Small intestine (tissue), 7 donors: ENCODE data around the gene ERC2. TPM values are rescaled to one million over a fixed set of nuclear protein-coding genes. Genes with fewer than 3 reads are reported as not detected.

Source experiments
- DNase-seq, 2 donors: peaks; one replicate each; pipeline versions ENCODE4 v3.0.0 to v3.0.0-alpha.2; 2013
- FAIRE-seq: peaks from 2 replicates; lab custom pipeline; 2012; peaks lifted over from hg19 to GRCh38; lab: Jason Lieb, UNC
- H3K27ac ChIP-seq, 3 donors: one replicate each; pipeline ENCODE4 v1.5.1; 2013; ENCODE audit warnings: low read length in 2 of 3, mild to moderate bottlenecking in 2 of 3, control low read depth in 1 of 3, inconsistent platforms in 1 of 3, low read depth in 1 of 3, moderate library complexity in 1 of 3
- H3K27me3 ChIP-seq, 3 donors: one replicate each; pipeline ENCODE4 v1.6.1; 2013; ENCODE audit warnings: low read length in 3 of 3, inconsistent platforms in 1 of 3; ENCODE audit not compliant: control insufficient read depth in 3 of 3, insufficient read depth in 3 of 3
- H3K36me3 ChIP-seq, 3 donors: one replicate each; pipeline ENCODE4 v1.6.1; 2013; ENCODE audit warnings: low read length in 3 of 3, inconsistent platforms in 1 of 3, low read depth in 1 of 3, mild to moderate bottlenecking in 1 of 3, moderate library complexity in 1 of 3; ENCODE audit not compliant: control insufficient read depth in 3 of 3, insufficient read depth in 2 of 3
- H3K4me1 ChIP-seq, 3 donors: one replicate each; pipeline ENCODE4 v1.6.1; 2013; ENCODE audit warnings: low read length in 2 of 3, inconsistent platforms in 1 of 3, low read depth in 1 of 3, mild to moderate bottlenecking in 1 of 3, moderate library complexity in 1 of 3; ENCODE audit not compliant: control insufficient read depth in 3 of 3, insufficient read depth in 2 of 3
- H3K4me3 ChIP-seq, 3 donors: one replicate each; pipeline ENCODE4 v1.5.1; 2013; ENCODE audit warnings: low read length in 3 of 3, control low read depth in 1 of 3, inconsistent platforms in 1 of 3, low read depth in 1 of 3, mild to moderate bottlenecking in 1 of 3, moderate library complexity in 1 of 3
- H3K9me3 ChIP-seq, 2 donors: one replicate each; pipeline ENCODE4 v1.6.1; 2013; ENCODE audit warnings: low read depth in 1 of 2, low read length in 1 of 2; ENCODE audit not compliant: control insufficient read depth in 2 of 2, insufficient read depth in 1 of 2
- WGBS, 3 donors: extraction: QIAGEN DNeasy Blood & Tissue Kit; methylation state at CpG; one replicate each; pipeline ENCODE4 v1.1.7; 2013; 5-methylcytosine and 5-hydroxymethylcytosine counted together
- polyA plus RNA-seq, 4 donors: library from polyadenylated mRNA; stranded (reverse) in 3 of 4; unstranded in 1 of 4; fragments of 200-250 nt in 3 of 4; fragments of 120-200 nt in 1 of 4; gene quantifications; one replicate each; pipeline versions ENCODE4 v1.2.1 to v1.2.3, GENCODE V29; 2013
- donor health status: healthy with polysubstance abuse.
- donor health status: control.
- donor health status: control.
- donor health status: Bipolar disorder and iron deficiency.
- donor health status: healthy.

ERC2 gene
- polyA plus RNA-seq, 4 donors = 0.73 to 2.0 TPM; not detected in 2

DNA sequence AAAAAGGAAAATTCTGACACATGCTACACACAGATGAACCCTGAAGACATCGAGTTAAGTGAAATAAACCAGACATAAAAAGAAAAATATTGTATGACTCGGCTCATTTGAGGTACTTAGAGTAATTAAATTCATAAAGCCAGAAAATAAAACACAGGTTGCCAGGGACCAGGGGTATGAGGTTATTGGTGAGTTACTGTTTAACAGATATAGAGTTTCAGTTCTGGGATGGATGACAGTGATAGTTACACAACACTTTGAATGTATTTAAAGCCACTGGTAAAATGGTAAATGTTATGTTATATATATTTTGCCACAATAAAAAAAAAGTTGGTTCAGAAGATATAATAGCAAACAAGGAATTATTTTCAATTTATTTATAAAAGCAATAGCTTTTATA is 545.1 kb downstream of the ERC2 start:
- Histone ChIP-seq H3K4me1 (no peaks in the 10 kb centered on the region), H3K27ac (no peak overlapping the region), H3K9me3 (no peaks in the 10 kb centered on the region), H3K4me3 (no peak overlapping the region), H3K36me3 (no peaks in the 10 kb centered on the region), H3K27me3 (no peaks in the 10 kb centered on the region)
- peak in 1 of 2 donors; percentile 2 for DNase-seq
- 16 to 46% (median 19%) methylated on average over 2 of the region's 2 CpGs for WGBS, 3 donors
- no peak for FAIRE-seq

- Histone ChIP-seq H3K9me3 (no peaks in the 10 kb centered on the region), H3K27me3 (peaks cover 0 to 2% (median 0%) of the 10 kb centered on the region in 3 donors), H3K4me3 (no peak overlapping the region), H3K36me3 (no peaks in the 10 kb centered on the region), H3K27ac (no peak overlapping the region), H3K4me1 (no peaks in the 10 kb centered on the region)
- 95 to 97% (median 97%) methylated on average over 2 of the region's 2 CpGs for WGBS, 3 donors
- DNase-seq (no peak), FAIRE-seq (no peak)
These were observed 555.4 kb downstream of the ERC2 start for GRCh38 chr3:55912880-55913279.

GRCh38 chr3:55911266-55911665 is 557.0 kb downstream of the ERC2 start:
- DNase-seq = no peak
- no peak for FAIRE-seq
- H3K9me3 ChIP-seq = no peaks in the 10 kb centered on the region
- WGBS, 3 donors = 77 to 89% (median 77%) methylated on average over 4 of the region's 4 CpGs
- peaks cover 0 to 2% (median 0%) of the 10 kb centered on the region in 3 donors for H3K27me3 ChIP-seq
- H3K27ac ChIP-seq = no peak overlapping the region
- H3K4me1 ChIP-seq = no peaks in the 10 kb centered on the region
- no peaks in the 10 kb centered on the region for H3K36me3 ChIP-seq
- no peak overlapping the region for H3K4me3 ChIP-seq

DNA sequence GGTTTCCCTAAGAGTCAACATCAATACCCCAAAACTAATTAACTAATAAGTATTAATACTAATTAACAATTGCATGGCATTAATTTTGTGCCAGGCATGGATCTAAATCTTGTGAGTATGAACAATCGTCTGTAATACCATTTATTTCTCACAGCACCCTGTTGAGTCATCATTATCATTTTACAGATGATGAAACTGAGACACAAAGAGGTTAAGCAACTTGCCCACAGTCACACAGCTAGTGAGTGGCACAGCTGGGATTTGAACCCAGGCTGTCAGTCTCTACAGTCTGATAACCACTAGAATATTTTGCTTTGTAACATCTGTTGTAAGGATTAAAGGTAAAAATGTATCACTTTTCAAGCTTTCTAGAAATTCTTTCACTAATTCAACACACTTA is 557.7 kb downstream of the ERC2 start:
- Histone ChIP-seq H3K9me3 (no peaks in the 10 kb centered on the region), H3K27me3 (peaks cover 0 to 2% (median 0%) of the 10 kb centered on the region in 3 donors), H3K36me3 (no peaks in the 10 kb centered on the region), H3K4me3 (no peak overlapping the region), H3K4me1 (no peaks in the 10 kb centered on the region), H3K27ac (no peak overlapping the region)
- DNase-seq (no peak), FAIRE-seq (no peak)
- 57 to 71% (median 67%) methylated on average over 1 of the region's 1 CpG for WGBS, 3 donors

GRCh38 chr3:55909373-55909772 is 558.9 kb downstream of the ERC2 start:
- Histone ChIP-seq H3K4me3 (no peak overlapping the region), H3K27ac (no peak overlapping the region), H3K4me1 (no peaks in the 10 kb centered on the region), H3K36me3 (no peaks in the 10 kb centered on the region), H3K9me3 (no peaks in the 10 kb centered on the region), H3K27me3 (peaks cover 0 to 2% (median 0%) of the 10 kb centered on the region in 3 donors)
- no peak for DNase-seq
- 80 to 90% (median 87%) methylated on average over 3 of the region's 3 CpGs for WGBS, 3 donors
- FAIRE-seq = no peak

DNA sequence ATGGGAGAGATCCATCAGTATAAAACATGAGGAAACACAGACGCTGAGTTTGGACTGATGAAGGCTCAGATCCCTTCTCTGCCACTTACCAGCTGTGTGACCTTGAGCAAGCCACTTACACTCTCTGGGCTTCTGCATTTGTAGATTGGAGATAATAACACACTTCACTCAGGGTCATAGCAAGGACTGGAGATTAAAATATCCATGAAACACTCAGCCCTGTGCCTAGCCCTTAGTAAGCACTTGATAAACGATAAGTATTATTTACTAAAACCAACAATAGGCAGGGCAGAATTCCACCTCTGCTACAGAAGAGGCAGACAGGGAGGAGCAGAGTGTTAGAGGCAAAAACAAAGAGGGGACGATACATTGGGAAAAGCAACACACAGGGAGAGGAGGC is 560.7 kb downstream of the ERC2 start:
- no peak for FAIRE-seq
- Histone ChIP-seq H3K4me1 (no peaks in the 10 kb centered on the region), H3K27ac (no peak overlapping the region), H3K36me3 (no peaks in the 10 kb centered on the region), H3K9me3 (no peaks in the 10 kb centered on the region), H3K4me3 (no peak overlapping the region), H3K27me3 (peaks cover 0 to 2% (median 0%) of the 10 kb centered on the region in 3 donors)
- 47 to 65% (median 53%) methylated on average over 3 of the region's 3 CpGs for WGBS, 3 donors
- no peak for DNase-seq

DNA sequence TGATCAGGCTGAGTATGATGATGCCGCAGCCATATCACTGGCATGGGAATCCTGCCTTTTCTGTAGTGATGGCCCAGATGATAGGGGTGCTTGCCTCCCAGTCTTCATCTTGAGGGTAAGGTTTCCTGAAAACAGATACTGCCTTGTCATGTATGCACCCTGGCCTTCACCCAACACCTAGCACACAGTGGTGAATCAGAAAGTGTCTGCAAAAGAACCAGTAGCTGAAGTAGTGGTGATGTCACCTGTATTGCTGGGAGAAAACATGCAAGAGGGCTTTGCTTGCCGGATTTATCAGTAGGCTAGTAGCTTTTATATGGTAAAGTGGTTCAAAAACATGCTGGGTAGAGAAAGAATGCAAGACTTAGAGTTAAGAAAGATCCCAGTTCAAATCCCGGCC is 561.4 kb downstream of the ERC2 start:
- Histone ChIP-seq H3K27ac (no peak overlapping the region), H3K4me3 (no peak overlapping the region), H3K27me3 (no peaks in the 10 kb centered on the region), H3K36me3 (no peaks in the 10 kb centered on the region), H3K9me3 (no peaks in the 10 kb centered on the region), H3K4me1 (no peaks in the 10 kb centered on the region)
- DNase-seq (no peak), FAIRE-seq (no peak)
- WGBS, 3 donors = 79 to 91% (median 84%) methylated on average over 3 of the region's 3 CpGs

DNA sequence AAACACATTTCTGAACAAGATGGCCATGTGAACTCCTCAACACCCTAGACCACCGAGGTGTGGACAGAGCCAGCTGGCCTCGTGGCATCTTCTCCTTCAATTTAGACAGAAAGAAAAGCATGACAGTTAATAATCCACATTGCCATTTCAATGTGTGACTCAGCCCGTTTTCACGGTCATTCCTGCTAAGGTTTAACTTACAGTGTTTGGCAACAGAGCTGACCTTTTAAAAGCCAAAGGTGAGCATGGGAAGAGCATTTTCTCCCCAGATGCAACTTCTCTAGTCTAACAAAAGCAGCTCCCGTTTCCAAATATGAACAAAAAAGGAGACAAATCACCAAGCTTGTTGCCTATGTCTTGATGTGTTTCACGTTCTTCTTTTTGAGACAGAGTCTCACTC is 563.6 kb downstream of the ERC2 start:
- FAIRE-seq = no peak
- H3K4me1 ChIP-seq = no peaks in the 10 kb centered on the region
- WGBS, 3 donors = 58 to 64% (median 58%) methylated on average over 6 of the region's 6 CpGs

GRCh38 chr3:55903680-55904079 is 564.6 kb downstream of the ERC2 start:
- FAIRE-seq (no peak), DNase-seq (no peak)
- no peak overlapping the region for H3K27ac ChIP-seq
- WGBS, 3 donors = 78 to 83% (median 80%) methylated on average over 3 of the region's 3 CpGs
- H3K27me3 ChIP-seq = no peaks in the 10 kb centered on the region
- H3K4me3 ChIP-seq = no peak overlapping the region
- H3K36me3 ChIP-seq = no peaks in the 10 kb centered on the region
- H3K4me1 ChIP-seq = no peaks in the 10 kb centered on the region
- no peaks in the 10 kb centered on the region for H3K9me3 ChIP-seq

More for the DNA sequence above, 563.6 kb downstream of the ERC2 start:
- H3K36me3 ChIP-seq = no peaks in the 10 kb centered on the region
- no peaks in the 10 kb centered on the region for H3K9me3 ChIP-seq
- H3K4me3 ChIP-seq = no peak overlapping the region
- DNase-seq = no peak
- H3K27ac ChIP-seq = no peak overlapping the region
- no peaks in the 10 kb centered on the region for H3K27me3 ChIP-seq
